Naive thymus-derived CD4-positive, alpha-beta T cell (primary cell): ENCODE measurements around the gene CIAO2A. TPM values are rescaled to one million over a fixed set of nuclear protein-coding genes. Genes with fewer than 3 reads are reported as not detected.
A peak's percentile ranks its signal among the peaks of the same experiment; 100 is the strongest.

Experiments
- ATAC-seq: fragments of 150-1000 bp; cut with Tn5 transposase; 2 replicates; pipeline ENCODE4 v1.10.0; 2021; ENCODE audit warnings: mild to moderate bottlenecking, moderate library complexity
- CTCF ChIA-PET: fragments of 350-600 bp; sonication (Branson Sonifier 250); formaldehyde crosslinking; loops from one replicate; lab custom pipeline; 2021; ENCODE audit warnings: antibody characterized with exemption; lab: Charles Lee
- POLR2A ChIA-PET: fragments of 350-600 bp; sonication (Branson Sonifier 250); formaldehyde crosslinking; loops from one replicate; lab custom pipeline; 2021; ENCODE audit warnings: antibody characterized with exemption, inconsistent platforms; lab: Charles Lee
- DNase-seq, 9 donors: peaks; one replicate each; pipeline versions ENCODE4 v3.0.0 to v3.0.0-alpha.2; 2020 to 2022; ENCODE audit warnings: mixed read lengths in 1 of 9
- H3K27ac ChIP-seq: one replicate; pipeline ENCODE4 v1.7.0; 2013; ENCODE audit warnings: mild to moderate bottlenecking, low read depth, low read length, moderate library complexity
- H3K27me3 ChIP-seq, 2 donors: one replicate each; pipeline ENCODE4 v1.7.0; 2013; ENCODE audit warnings: low read length in 2 of 2, mild to moderate bottlenecking in 2 of 2, moderate library complexity in 2 of 2; ENCODE audit not compliant: control insufficient read depth in 2 of 2, insufficient read depth in 2 of 2
- H3K36me3 ChIP-seq, 3 experiments: 1 replicate in 2 of 3; 2 replicates in 1 of 3; pipeline ENCODE4 v1.7.0; 2013; ENCODE audit warnings: low read length in 3 of 3, mild to moderate bottlenecking in 3 of 3, moderate library complexity in 1 of 3; ENCODE audit not compliant: insufficient read depth in 3 of 3, control insufficient read depth in 2 of 3
- H3K4me1 ChIP-seq, 2 donors: one replicate each; pipeline ENCODE4 v1.7.0; 2013; ENCODE audit warnings: low read length in 2 of 2, mild to moderate bottlenecking in 2 of 2, moderate library complexity in 1 of 2; ENCODE audit not compliant: control insufficient read depth in 2 of 2, insufficient read depth in 2 of 2
- H3K4me3 ChIP-seq: 2 replicates; pipeline ENCODE4 v1.7.0; 2013; ENCODE audit warnings: mild to moderate bottlenecking, low read length
- H3K9me3 ChIP-seq, 3 experiments: 1 replicate in 2 of 3; 2 replicates in 1 of 3; pipeline ENCODE4 v1.7.0; 2013; ENCODE audit warnings: low read length in 3 of 3; ENCODE audit not compliant: control insufficient read depth in 2 of 3
- H3K27ac Mint-ChIP-seq, 9 donors: one replicate each; pipeline ENCODE4 v1.8.0; 2020 to 2022; ENCODE audit warnings: mixed read lengths in 9 of 9, mild to moderate bottlenecking in 8 of 9, moderate library complexity in 5 of 9, inconsistent platforms in 2 of 9
- H3K27me3 Mint-ChIP-seq, 5 donors: one replicate each; pipeline ENCODE4 v1.8.0; 2021 to 2022; ENCODE audit warnings: mixed read lengths in 5 of 5, mild to moderate bottlenecking in 1 of 5
- H3K36me3 Mint-ChIP-seq, 5 donors: one replicate each; pipeline ENCODE4 v1.8.0; 2020 to 2022; ENCODE audit warnings: mixed read lengths in 5 of 5, mild to moderate bottlenecking in 3 of 5, inconsistent platforms in 1 of 5
- H3K4me1 Mint-ChIP-seq, 7 donors: one replicate each; pipeline ENCODE4 v1.8.0; 2020 to 2022; ENCODE audit warnings: mixed read lengths in 7 of 7, mild to moderate bottlenecking in 3 of 7, inconsistent platforms in 1 of 7
- H3K4me3 Mint-ChIP-seq, 10 donors: one replicate each; pipeline ENCODE4 v1.8.0; 2020 to 2022; ENCODE audit warnings: mild to moderate bottlenecking in 10 of 10, mixed read lengths in 10 of 10, moderate library complexity in 6 of 10, inconsistent platforms in 2 of 10
- H3K9me3 Mint-ChIP-seq, 11 donors: one replicate each; pipeline ENCODE4 v1.8.0; 2020 to 2022; ENCODE audit warnings: mixed read lengths in 11 of 11, mild to moderate bottlenecking in 4 of 11, inconsistent platforms in 1 of 11, moderate library complexity in 1 of 11
- intact Hi-C, 2 donors: fragments of 100-400 bp; cut with micrococcal nuclease; formaldehyde crosslinking; loops; one replicate each; pipeline ENCODE4 v1.15.1; 2023
- polyA plus RNA-seq, 2 donors: library from polyadenylated mRNA; unstranded; fragments of 300-500 nt; fragmentation: Illumina TruSeq; gene quantifications; one replicate each; pipeline ENCODE4 v1.2.3, GENCODE V29; 2021
- total RNA-seq, 6 experiments: library from RNA in 5 of 6; stranded (reverse) in 5 of 6; gene quantifications; 1 replicate in 5 of 6; 2 replicates in 1 of 6; pipeline ENCODE4 v1.2.3 and lab custom pipeline; 2021 to 2026

Gene CIAO2A
- total and polyA plus RNA-seq, 7 experiments from 2014 or later, result 19.2 to 92.1 (median 32.9) TPM

DNA sequence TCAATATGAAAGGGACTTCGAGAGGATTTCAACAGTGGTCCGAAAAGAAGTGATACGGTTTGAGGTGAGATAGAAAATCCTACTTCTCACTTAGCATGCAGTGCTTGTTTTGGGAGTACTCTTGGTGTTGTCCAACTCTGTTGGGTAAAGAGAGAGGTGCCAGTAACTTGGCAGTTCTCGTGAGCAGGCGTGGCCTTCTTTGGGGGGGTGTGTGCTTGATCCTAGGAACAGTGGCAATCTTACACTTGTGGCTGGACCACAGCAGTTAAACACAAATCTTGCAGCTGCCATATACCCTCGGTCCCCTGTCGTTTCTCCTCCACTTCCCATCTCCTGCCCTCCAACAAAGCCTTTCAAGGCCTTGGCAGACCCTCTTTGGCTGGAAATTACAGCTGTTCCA, 42.7 kb upstream of the CIAO2A start:
- H3K4me1 Mint-ChIP-seq, result peaks cover 0 to 5% (median 0%) of the 10 kb centered on the region in 7 donors
- H3K27me3 ChIP-seq, result no peaks in the 10 kb centered on the region
- no peak overlapping the region for H3K4me3 ChIP-seq
- ChIA-PET CTCF (no interaction called here), POLR2A (interaction anchor here (0.6 kb wide), 1 partner anchor 378 kb away, joined by 5 read pairs; no protein-coding TSS in a partner anchor)
- H3K27ac ChIP-seq, result no peak overlapping the region
- ATAC-seq, result no peak
- no peaks in the 10 kb centered on the region for H3K9me3 Mint-ChIP-seq
- no peaks in the 10 kb centered on the region for H3K9me3 ChIP-seq
- no peak overlapping the region for H3K27ac Mint-ChIP-seq
- H3K36me3 Mint-ChIP-seq, result peaks cover 5 to 43% (median 19%) of the 10 kb centered on the region in 5 donors
- H3K36me3 ChIP-seq, result peaks cover 21 to 76% (median 26%) of the 10 kb centered on the region in 3 experiments
- no peak for DNase-seq
- no peaks in the 10 kb centered on the region for H3K4me1 ChIP-seq
- H3K27me3 Mint-ChIP-seq, result no peaks in the 10 kb centered on the region
- no peak overlapping the region for H3K4me3 Mint-ChIP-seq
- intact Hi-C loops, result loop anchor here in 1 of 2 donors (2.0 kb wide), 1 partner anchor 16 kb away; no protein-coding TSS in a partner anchor

DNA sequence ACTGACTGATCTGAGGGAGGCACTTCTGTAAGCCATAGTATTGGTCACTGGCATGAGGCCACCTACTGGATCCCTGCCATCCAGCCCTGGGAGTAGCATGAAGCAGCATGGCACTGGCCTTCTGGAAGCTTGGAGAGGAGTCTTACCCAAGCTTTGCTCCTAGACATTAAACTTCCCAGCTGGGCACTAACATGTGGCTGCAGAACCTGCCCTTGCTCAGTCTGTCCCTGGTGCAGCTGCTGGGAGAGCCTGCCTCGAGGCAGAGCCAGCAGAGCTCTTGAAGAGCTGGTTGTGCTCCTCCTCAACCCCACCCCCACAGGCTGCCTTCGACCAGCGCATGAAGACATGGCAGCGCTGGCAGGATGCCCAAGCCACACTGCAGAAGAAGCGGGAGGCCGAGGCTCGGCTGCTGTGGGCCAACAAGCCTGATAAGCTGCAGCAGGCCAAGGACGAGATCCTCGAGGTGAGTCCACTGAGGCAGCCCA, 40.7 kb upstream of the CIAO2A start:
- Mint-ChIP-seq H3K4me1 (peaks cover 0 to 5% (median 0%) of the 10 kb centered on the region in 7 donors), H3K36me3 (peaks cover 10 to 52% (median 23%) of the 10 kb centered on the region in 5 donors), H3K27ac (no peak overlapping the region), H3K4me3 (no peak overlapping the region), H3K27me3 (no peaks in the 10 kb centered on the region), H3K9me3 (no peaks in the 10 kb centered on the region)
- Histone ChIP-seq H3K4me1 (no peaks in the 10 kb centered on the region), H3K36me3 (peaks cover 35 to 91% (median 39%) of the 10 kb centered on the region in 3 experiments), H3K27me3 (no peaks in the 10 kb centered on the region), H3K27ac (no peak overlapping the region), H3K4me3 (no peak overlapping the region), H3K9me3 (no peaks in the 10 kb centered on the region)
- no peak for ATAC-seq
- ChIA-PET CTCF (interaction anchor here (0.9 kb wide), 1 partner anchor 19 kb away, joined by 4 read pairs; no protein-coding TSS in a partner anchor), POLR2A (no interaction called here)
- intact Hi-C loops, result no loop called here
- DNase-seq, result no peak

- CTCF ChIA-PET, result interaction anchor here (0.9 kb wide), 1 partner anchor 19 kb away, joined by 4 read pairs; no protein-coding TSS in a partner anchor
- ATAC-seq (no peak), DNase-seq (no peak)
- Mint-ChIP-seq H3K27me3 (no peaks in the 10 kb centered on the region), H3K4me3 (no peak overlapping the region), H3K27ac (peak overlapping the region in 1 of 9 donors; percentile 8), H3K4me1 (peaks cover 0 to 5% (median 0%) of the 10 kb centered on the region in 7 donors), H3K36me3 (peaks cover 10 to 52% (median 23%) of the 10 kb centered on the region in 5 donors), H3K9me3 (no peaks in the 10 kb centered on the region)
- H3K4me3 ChIP-seq, result no peak overlapping the region
- no peaks in the 10 kb centered on the region for H3K4me1 ChIP-seq
- H3K36me3 ChIP-seq, result peaks cover 38 to 95% (median 42%) of the 10 kb centered on the region in 3 experiments
- POLR2A ChIA-PET, result no interaction called here
- no peak overlapping the region for H3K27ac ChIP-seq
- H3K27me3 ChIP-seq, result no peaks in the 10 kb centered on the region
- intact Hi-C loops, result no loop called here
- no peaks in the 10 kb centered on the region for H3K9me3 ChIP-seq
These were observed 40.1 kb upstream of the CIAO2A start for GRCh38 chr15:64133623-64134344.

- Histone ChIP-seq H3K27me3 (no peaks in the 10 kb centered on the region), H3K27ac (no peak overlapping the region), H3K36me3 (peaks cover 43 to 95% (median 45%) of the 10 kb centered on the region in 3 experiments), H3K4me3 (no peak overlapping the region), H3K9me3 (no peaks in the 10 kb centered on the region), H3K4me1 (no peaks in the 10 kb centered on the region)
- intact Hi-C loops, result no loop called here
- H3K9me3 Mint-ChIP-seq, result no peaks in the 10 kb centered on the region
- no peak overlapping the region for H3K4me3 Mint-ChIP-seq
- peaks cover 19 to 58% (median 25%) of the 10 kb centered on the region in 5 donors for H3K36me3 Mint-ChIP-seq
- ChIA-PET CTCF (no interaction called here), POLR2A (interaction anchor here (0.6 kb wide), 1 partner anchor 21 kb away, joined by 3 read pairs; no protein-coding TSS in a partner anchor)
- ATAC-seq (no peak), DNase-seq (no peak)
- H3K27me3 Mint-ChIP-seq, result no peaks in the 10 kb centered on the region
- H3K4me1 Mint-ChIP-seq, result peaks cover 0 to 4% (median 0%) of the 10 kb centered on the region in 7 donors
- peak overlapping the region in 1 of 9 donors; percentile 59 for H3K27ac Mint-ChIP-seq
These were observed 38.6 kb upstream of the CIAO2A start for GRCh38 chr15:64132217-64132616.

GRCh38 chr15:64131547-64131946, 37.9 kb upstream of the CIAO2A start:
- Histone ChIP-seq H3K9me3 (no peaks in the 10 kb centered on the region), H3K27me3 (no peaks in the 10 kb centered on the region), H3K27ac (no peak overlapping the region), H3K36me3 (peaks cover 43 to 95% (median 48%) of the 10 kb centered on the region in 3 experiments), H3K4me1 (no peaks in the 10 kb centered on the region), H3K4me3 (no peak overlapping the region)
- H3K9me3 Mint-ChIP-seq, result no peaks in the 10 kb centered on the region
- no peaks in the 10 kb centered on the region for H3K27me3 Mint-ChIP-seq
- peaks cover 0 to 4% (median 0%) of the 10 kb centered on the region in 7 donors for H3K4me1 Mint-ChIP-seq
- no peak overlapping the region for H3K27ac Mint-ChIP-seq
- ATAC-seq, result no peak
- intact Hi-C loops, result no loop called here
- CTCF ChIA-PET, result no interaction called here
- H3K36me3 Mint-ChIP-seq, result peaks cover 19 to 61% (median 26%) of the 10 kb centered on the region in 5 donors
- no peak for DNase-seq
- no peak overlapping the region for H3K4me3 Mint-ChIP-seq
- POLR2A ChIA-PET, result interaction anchor here (0.6 kb wide), 1 partner anchor 21 kb away, joined by 3 read pairs; no protein-coding TSS in a partner anchor

DNA sequence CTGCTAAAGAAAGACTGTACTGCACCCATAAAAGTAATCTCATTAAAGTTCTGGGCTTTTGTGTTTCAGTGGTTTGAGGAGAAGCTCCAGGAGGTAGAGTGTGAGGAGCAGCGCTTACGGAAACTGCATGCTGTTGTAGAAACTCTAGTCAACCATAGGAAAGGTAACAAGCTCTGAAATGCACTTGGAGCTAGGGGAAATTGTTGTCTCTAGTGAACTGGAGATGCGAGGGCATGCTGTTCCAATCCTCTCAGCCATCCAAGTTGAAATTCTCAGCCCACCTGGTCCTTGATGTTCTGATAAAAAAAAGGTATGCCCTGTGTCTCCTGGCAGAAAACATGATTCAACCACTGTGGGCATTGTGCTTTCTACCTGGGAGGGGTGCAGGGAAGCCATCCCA, 36.5 kb upstream of the CIAO2A start:
- H3K9me3 Mint-ChIP-seq, result no peaks in the 10 kb centered on the region
- ChIA-PET CTCF (no interaction called here), POLR2A (no interaction called here)
- no peak overlapping the region for H3K4me3 Mint-ChIP-seq
- DNase-seq (no peak), ATAC-seq (no peak)
- no peaks in the 10 kb centered on the region for H3K27me3 ChIP-seq
- H3K4me1 ChIP-seq, result no peaks in the 10 kb centered on the region
- intact Hi-C loops, result no loop called here
- H3K27me3 Mint-ChIP-seq, result no peaks in the 10 kb centered on the region
- H3K27ac Mint-ChIP-seq, result no peak overlapping the region
- no peak overlapping the region for H3K4me3 ChIP-seq
- peaks cover 22 to 68% (median 26%) of the 10 kb centered on the region in 5 donors for H3K36me3 Mint-ChIP-seq
- H3K27ac ChIP-seq, result no peak overlapping the region
- peaks cover 0 to 4% (median 0%) of the 10 kb centered on the region in 7 donors for H3K4me1 Mint-ChIP-seq
- no peaks in the 10 kb centered on the region for H3K9me3 ChIP-seq
- peaks cover 39 to 96% (median 47%) of the 10 kb centered on the region in 3 experiments for H3K36me3 ChIP-seq
